Psoas muscle (tissue), 8 donors: ENCODE data around the gene PARP3. TPM values are rescaled to one million over a fixed set of nuclear protein-coding genes. Genes with fewer than 3 reads are reported as not detected.

Source experiments
- ATAC-seq, 4 donors: fragments of 200-7000 bp; cut with Tn5 transposase; one replicate each; pipeline ENCODE4 v1.9.1; 2020; ENCODE audit warnings: moderate library complexity in 3 of 4, mild to moderate bottlenecking in 2 of 4
- DNase-seq, 2 donors: peaks; one replicate each; pipeline ENCODE4 v3.0.0-alpha.2; 2020
- H3K27ac ChIP-seq: fragments of 200-600 bp; one replicate; pipeline ENCODE4 v1.8.0; 2022
- H3K27me3 ChIP-seq, 3 donors: fragments of 200-600 bp in 1 of 3; one replicate each; pipeline versions ENCODE4 v1.6.1 to v1.8.0; 2013 to 2022; ENCODE audit warnings: low read length in 2 of 3, mild to moderate bottlenecking in 2 of 3, moderate library complexity in 1 of 3; ENCODE audit not compliant: insufficient read depth in 3 of 3
- H3K36me3 ChIP-seq, 2 donors: fragments of 200-600 bp in 1 of 2; one replicate each; pipeline versions ENCODE4 v1.6.1 to v1.8.0; 2013 to 2022; ENCODE audit warnings: low read depth in 1 of 2, mild to moderate bottlenecking in 1 of 2, moderate library complexity in 1 of 2; ENCODE audit not compliant: insufficient read depth in 1 of 2
- H3K4me1 ChIP-seq: fragments of 200-600 bp; one replicate; pipeline ENCODE4 v1.8.0; 2022
- H3K4me3 ChIP-seq: fragments of 200-600 bp; one replicate; pipeline ENCODE4 v1.8.0; 2022; ENCODE audit warnings: mild to moderate bottlenecking
- H3K9me3 ChIP-seq: fragments of 200-600 bp; one replicate; pipeline ENCODE4 v1.8.0; 2022
- WGBS, 3 donors: extraction: QIAGEN DNeasy Blood & Tissue Kit; methylation state at CpG; one replicate each; pipeline versions ENCODE4 v1.1.6 to v1.1.7; 2013; 5-methylcytosine and 5-hydroxymethylcytosine counted together
- intact Hi-C, 2 donors: fragments of 100-400 bp; cut with DNase I; formaldehyde crosslinking; loops; one replicate each; pipeline versions ENCODE4 v1.11.0 to v1.14.2; 2022
- polyA plus RNA-seq, 3 donors: library from polyadenylated mRNA; stranded (reverse); fragments of 200-250 nt; gene quantifications; one replicate each; pipeline ENCODE4 v1.2.3, GENCODE V29; 2013
- total RNA-seq, 4 donors: library from RNA; stranded (reverse); fragmentation: NEBNext Ultra II Directional in 2 of 4; extraction: Animal tissue kit (Norgen Biotek cat#: 25700) in 2 of 4; gene quantifications; one replicate each; pipeline versions ENCODE4 v1.2.1 to v1.2.4, GENCODE V29; 2021 to 2023
- TF ChIP-seq, protein P1 (sequence below): fragments of 200-600 bp; IDR thresholded peaks from one replicate; pipeline ENCODE4 v1.8.0; 2022; ENCODE audit warnings: antibody characterized with exemption
- donor health status: healthy with polysubstance abuse.
- donor health status: DM: no; HTN: no; CAD: no; lungs with moderate emphysema.
- donor health status: Bipolar disorder and iron deficiency.
- donor health status: healthy.
- donor health status: DM: yes; HTN: yes; CAD: no.
- donor health status: DM: no; HTN: no; CAD: no.
- donor health status: DM: no; HTN: no; CAD: no.
- donor health status: DM: yes; HTN: yes; CAD: no.

Gene PARP3
- total and polyA plus RNA-seq, 7 donors: 5.2 to 15.8 (median 11.3) TPM

DNA sequence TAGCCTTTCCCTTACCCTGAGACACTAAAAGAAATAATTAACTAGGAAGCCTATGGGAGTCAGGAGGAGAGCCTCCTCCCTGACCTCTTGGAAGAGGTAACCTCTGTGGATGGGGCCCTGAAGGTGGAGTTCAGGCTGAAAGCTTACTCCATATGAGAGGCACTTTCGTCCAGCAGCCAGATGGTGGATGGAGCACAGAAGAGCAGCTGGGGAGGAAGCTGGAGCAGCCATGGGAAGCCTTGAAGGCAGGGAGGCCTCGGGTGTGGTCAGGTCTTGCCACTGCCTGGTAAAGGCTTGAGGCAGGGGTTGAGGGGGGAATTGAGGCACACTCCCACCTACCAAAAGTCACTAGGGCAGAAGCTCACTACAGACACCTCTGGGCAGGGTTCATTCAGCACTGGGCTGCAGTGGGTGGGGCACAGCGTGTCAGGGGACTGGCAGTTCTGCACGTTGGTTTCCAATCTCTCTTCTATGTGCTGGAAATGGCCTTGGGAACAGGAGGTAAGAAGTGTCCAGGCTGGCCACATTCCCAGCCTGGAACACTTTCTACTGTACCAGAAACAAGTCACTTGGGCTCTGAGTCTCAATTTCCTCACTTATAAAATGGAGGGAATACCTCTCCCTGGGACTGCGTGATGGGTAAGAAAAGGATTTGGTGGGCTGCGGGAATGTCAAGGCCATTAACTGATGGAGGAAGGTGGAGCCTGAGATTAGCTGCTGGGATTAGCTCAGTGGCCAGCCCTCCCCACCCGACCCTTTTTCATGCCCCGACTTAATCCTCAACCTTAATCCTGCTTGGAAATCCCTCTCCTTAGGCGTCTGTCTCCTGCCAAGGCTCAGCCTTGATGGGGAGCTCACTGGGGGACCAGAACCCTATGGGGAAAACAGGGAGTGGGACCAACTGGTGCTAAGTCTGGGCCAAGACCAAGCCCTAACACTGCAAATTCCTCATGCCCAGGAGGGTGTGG lies 19.7 kb downstream of the PARP3 start:
- no peaks in the 10 kb centered on the region for H3K27me3 ChIP-seq
- no peaks in the 10 kb centered on the region for H3K9me3 ChIP-seq
- ATAC-seq: peak in 3 of 4 donors; percentile 18 to 80 (median 66)
- no peak overlapping the region for H3K4me3 ChIP-seq
- peak overlapping the region; percentile 64 for H3K27ac ChIP-seq
- peaks cover 49% of the 10 kb centered on the region for H3K4me1 ChIP-seq
- TF ChIP-seq, protein P1, sequence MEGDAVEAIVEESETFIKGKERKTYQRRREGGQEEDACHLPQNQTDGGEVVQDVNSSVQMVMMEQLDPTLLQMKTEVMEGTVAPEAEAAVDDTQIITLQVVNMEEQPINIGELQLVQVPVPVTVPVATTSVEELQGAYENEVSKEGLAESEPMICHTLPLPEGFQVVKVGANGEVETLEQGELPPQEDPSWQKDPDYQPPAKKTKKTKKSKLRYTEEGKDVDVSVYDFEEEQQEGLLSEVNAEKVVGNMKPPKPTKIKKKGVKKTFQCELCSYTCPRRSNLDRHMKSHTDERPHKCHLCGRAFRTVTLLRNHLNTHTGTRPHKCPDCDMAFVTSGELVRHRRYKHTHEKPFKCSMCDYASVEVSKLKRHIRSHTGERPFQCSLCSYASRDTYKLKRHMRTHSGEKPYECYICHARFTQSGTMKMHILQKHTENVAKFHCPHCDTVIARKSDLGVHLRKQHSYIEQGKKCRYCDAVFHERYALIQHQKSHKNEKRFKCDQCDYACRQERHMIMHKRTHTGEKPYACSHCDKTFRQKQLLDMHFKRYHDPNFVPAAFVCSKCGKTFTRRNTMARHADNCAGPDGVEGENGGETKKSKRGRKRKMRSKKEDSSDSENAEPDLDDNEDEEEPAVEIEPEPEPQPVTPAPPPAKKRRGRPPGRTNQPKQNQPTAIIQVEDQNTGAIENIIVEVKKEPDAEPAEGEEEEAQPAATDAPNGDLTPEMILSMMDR: no peak
- WGBS, 3 donors: 34 to 52% (median 42%) methylated on average over 9 of the region's 9 CpGs
- peak in 1 of 2 donors; percentile 77 for DNase-seq
- peaks cover 0 to 48% of the 10 kb centered on the region in 2 donors for H3K36me3 ChIP-seq
- intact Hi-C loops: no loop called here

GRCh38 chr3:51962854-51963530 lies 20.8 kb downstream of the PARP3 start:
- DNase-seq: no peak
- TF ChIP-seq, protein P1: no peak
- H3K9me3 ChIP-seq: no peaks in the 10 kb centered on the region
- intact Hi-C loops: no loop called here
- WGBS, 3 donors: 44 to 57% (median 50%) methylated on average over 6 of the region's 6 CpGs
- H3K27ac ChIP-seq: peak overlapping the region; percentile 64
- no peaks in the 10 kb centered on the region for H3K27me3 ChIP-seq
- H3K36me3 ChIP-seq: peaks cover 0 to 36% of the 10 kb centered on the region in 2 donors
- H3K4me1 ChIP-seq: peaks cover 48% of the 10 kb centered on the region
- ATAC-seq: peak; percentile 11 to 26 (median 20)
- peak overlapping the region; percentile 1 for H3K4me3 ChIP-seq

- Histone ChIP-seq H3K27ac (peak overlapping the region; percentile 64), H3K4me1 (peaks cover 48% of the 10 kb centered on the region)
- intact Hi-C loops: no loop called here
Observed at GRCh38 chr3:51963951-51964451, 21.8 kb downstream of the PARP3 start.

GRCh38 chr3:51964521-51964920 lies 22.4 kb downstream of the PARP3 start:
- TF ChIP-seq, protein P1: no peak
- ATAC-seq (no peak), DNase-seq (no peak)
- Histone ChIP-seq H3K9me3 (no peaks in the 10 kb centered on the region), H3K27me3 (no peaks in the 10 kb centered on the region), H3K27ac (peak overlapping the region; percentile 64), H3K4me3 (peak overlapping the region; percentile 6), H3K4me1 (peaks cover 48% of the 10 kb centered on the region), H3K36me3 (peaks cover 0 to 21% of the 10 kb centered on the region in 2 donors)
- intact Hi-C loops: no loop called here
- 39 to 58% (median 40%) methylated on average over 3 to 4 of the region's 4 CpGs for WGBS, 3 donors

More at GRCh38 chr3:51963951-51964451, 21.8 kb downstream of the PARP3 start:
- peak overlapping the region; percentile 1 for H3K4me3 ChIP-seq
- H3K36me3 ChIP-seq: peaks cover 0 to 26% of the 10 kb centered on the region in 2 donors
- DNase-seq (peak; percentile 66 to 82), ATAC-seq (peak; percentile 53 to 76 (median 62))
- no peaks in the 10 kb centered on the region for H3K9me3 ChIP-seq
- WGBS, 3 donors: 19 to 29% (median 27%) methylated on average over 8 to 12 of the region's 12 CpGs
- no peaks in the 10 kb centered on the region for H3K27me3 ChIP-seq
- TF ChIP-seq, protein P1: no peak
